Activated CD8-positive, alpha-beta T cell treated with anti-CD3 and anti-CD28 coated beads, Interleukin-2, amount 10 ng/mL, durations not matched to agents 7 days and 5 days (primary cell): Measurements from ENCODE around the gene SYNGR3. TPM values are rescaled to one million over a fixed set of nuclear protein-coding genes. Genes with fewer than 3 reads are reported as not detected.

Source experiments
- ATAC-seq: fragments of 150-1000 bp; cut with Tn5 transposase; one replicate; pipeline ENCODE4 v1.10.0; 2021; ENCODE audit warnings: moderate library complexity
- CTCF ChIA-PET: fragments of 350-600 bp; sonication (Branson Sonifier 250); formaldehyde crosslinking; loops from one replicate; lab custom pipeline; 2021; ENCODE audit warnings: antibody characterized with exemption; lab: Charles Lee
- POLR2A ChIA-PET: fragments of 350-600 bp; sonication (Branson Sonifier 250); formaldehyde crosslinking; loops from one replicate; lab custom pipeline; 2021; ENCODE audit warnings: antibody characterized with exemption; lab: Charles Lee
- DNase-seq: peaks from one replicate; pipeline ENCODE4 v3.0.0-alpha.2; 2020
- H3K27ac Mint-ChIP-seq: one replicate; pipeline ENCODE4 v1.8.0; 2021; ENCODE audit warnings: mild to moderate bottlenecking, mixed read lengths
- H3K27me3 Mint-ChIP-seq: one replicate; pipeline ENCODE4 v1.8.0; 2021; ENCODE audit warnings: low read depth, mixed read lengths
- H3K36me3 Mint-ChIP-seq: one replicate; pipeline ENCODE4 v1.8.0; 2021; ENCODE audit warnings: low read depth, mixed read lengths
- H3K4me1 Mint-ChIP-seq: one replicate; pipeline ENCODE4 v1.8.0; 2021; ENCODE audit warnings: low read depth, mixed read lengths
- H3K4me3 Mint-ChIP-seq: one replicate; pipeline ENCODE4 v1.8.0; 2021; ENCODE audit warnings: mild to moderate bottlenecking, mixed read lengths
- H3K9me3 Mint-ChIP-seq: one replicate; pipeline ENCODE4 v1.8.0; 2022; ENCODE audit warnings: mixed read lengths; ENCODE audit not compliant: insufficient read depth
- total RNA-seq, 2 experiments: library from RNA; stranded (reverse); gene quantifications; one replicate each; pipeline ENCODE4 v1.2.3, GENCODE V29; 2021

Gene SYNGR3
- total RNA-seq, 2 experiments from 2014 or later, result 2.6 to 3.4 TPM

GRCh38 chr16:1998852-1999801, 9.4 kb downstream of the SYNGR3 start:
- H3K9me3 Mint-ChIP-seq, result no peaks in the 10 kb centered on the region
- H3K27me3 Mint-ChIP-seq, result no peaks in the 10 kb centered on the region
- DNase-seq (no peak), ATAC-seq (no peak)
- CTCF ChIA-PET, result no interaction called here
- no peak overlapping the region for H3K27ac Mint-ChIP-seq
- H3K36me3 Mint-ChIP-seq, result peaks cover 31% of the 10 kb centered on the region
- no peak overlapping the region for H3K4me3 Mint-ChIP-seq
- POLR2A ChIA-PET, result no interaction called here
- peaks cover 16% of the 10 kb centered on the region for H3K4me1 Mint-ChIP-seq

- H3K4me1 Mint-ChIP-seq, result peaks cover 18% of the 10 kb centered on the region
- no peak overlapping the region for H3K4me3 Mint-ChIP-seq
- no peaks in the 10 kb centered on the region for H3K27me3 Mint-ChIP-seq
- no peak for ATAC-seq
- no peaks in the 10 kb centered on the region for H3K9me3 Mint-ChIP-seq
- POLR2A ChIA-PET, result interaction anchor here (1.3 to 1.4 kb wide), 2 partner anchors 12 to 35 kb away, joined by 3 to 5 read pairs; partner anchors contain the start of gene RPS2
- peaks cover 33% of the 10 kb centered on the region for H3K36me3 Mint-ChIP-seq
- DNase-seq, result no peak
- CTCF ChIA-PET, result interaction anchor here (1.3 kb wide), 1 partner anchor 140 kb away, joined by 5 read pairs; no protein-coding TSS in a partner anchor
- H3K27ac Mint-ChIP-seq, result no peak overlapping the region
These were observed 10.2 kb downstream of the SYNGR3 start for GRCh38 chr16:1999866-2000514.

- peaks cover 29% of the 10 kb centered on the region for H3K36me3 Mint-ChIP-seq
- no peak overlapping the region for H3K4me3 Mint-ChIP-seq
- H3K27me3 Mint-ChIP-seq, result no peaks in the 10 kb centered on the region
- ChIA-PET CTCF (interaction anchor here (1.3 kb wide), 1 partner anchor 139 kb away, joined by 5 read pairs; no protein-coding TSS in a partner anchor), POLR2A (interaction anchor here (1.3 to 1.4 kb wide), 2 partner anchors 13 to 36 kb away, joined by 3 to 5 read pairs; partner anchors contain the start of gene RPS2)
- no peak for ATAC-seq
- no peak overlapping the region for H3K27ac Mint-ChIP-seq
- no peak for DNase-seq
- H3K4me1 Mint-ChIP-seq, result peaks cover 23% of the 10 kb centered on the region
- H3K9me3 Mint-ChIP-seq, result no peaks in the 10 kb centered on the region
These were observed 11.3 kb downstream of the SYNGR3 start for GRCh38 chr16:2001035-2001434.

GRCh38 chr16:2001456-2002355, 11.9 kb downstream of the SYNGR3 start:
- H3K9me3 Mint-ChIP-seq, result no peaks in the 10 kb centered on the region
- H3K27ac Mint-ChIP-seq, result no peak overlapping the region
- H3K27me3 Mint-ChIP-seq, result no peaks in the 10 kb centered on the region
- peaks cover 31% of the 10 kb centered on the region for H3K36me3 Mint-ChIP-seq
- CTCF ChIA-PET, result interaction anchor here (3.1 kb wide), 1 partner anchor 153 kb away, joined by 14 read pairs; the partner anchor contains the start of gene TRAF7
- no peak overlapping the region for H3K4me3 Mint-ChIP-seq
- ATAC-seq, result no peak
- H3K4me1 Mint-ChIP-seq, result peaks cover 23% of the 10 kb centered on the region
- DNase-seq, result no peak
- POLR2A ChIA-PET, result interaction anchor here (1.2 to 1.3 kb wide), 2 partner anchors 14 to 154 kb away, joined by 3 read pairs; partner anchors contain the start of gene TRAF7

- DNase-seq (no peak), ATAC-seq (no peak)
- peaks cover 23% of the 10 kb centered on the region for H3K4me1 Mint-ChIP-seq
- no peaks in the 10 kb centered on the region for H3K9me3 Mint-ChIP-seq
- no peak overlapping the region for H3K4me3 Mint-ChIP-seq
- no peaks in the 10 kb centered on the region for H3K27me3 Mint-ChIP-seq
- ChIA-PET POLR2A (interaction anchor here (1.1 to 1.2 kb wide), 2 partner anchors 42 to 153 kb away, joined by 3 read pairs; partner anchors contain the start of gene TRAF7), CTCF (interaction anchor here (1.4 to 3.1 kb wide), 7 partner anchors 11 to 152 kb away, joined by 9 to 21 read pairs (median 13); partner anchors contain the start of genes GFER, NPW, PKD1 and TRAF7)
- peaks cover 31% of the 10 kb centered on the region for H3K36me3 Mint-ChIP-seq
- H3K27ac Mint-ChIP-seq, result no peak overlapping the region
These were observed 12.8 kb downstream of the SYNGR3 start for GRCh38 chr16:2002406-2003230.

GRCh38 chr16:2003231-2003826, 13.6 kb downstream of the SYNGR3 start:
- Mint-ChIP-seq H3K36me3 (peaks cover 32% of the 10 kb centered on the region), H3K4me3 (no peak overlapping the region)

GRCh38 chr16:2003827-2004641, 14.3 kb downstream of the SYNGR3 start:
- Mint-ChIP-seq H3K27me3 (no peaks in the 10 kb centered on the region), H3K36me3 (peaks cover 37% of the 10 kb centered on the region), H3K4me1 (peaks cover 35% of the 10 kb centered on the region), H3K9me3 (no peaks in the 10 kb centered on the region), H3K27ac (no peak overlapping the region), H3K4me3 (no peak overlapping the region)
- peak; percentile 92 for ATAC-seq
- DNase-seq, result peak; percentile 91
- CTCF ChIA-PET, result interaction anchor here (0.6 to 3.1 kb wide), 25 partner anchors 8 to 177 kb away, joined by 3 to 41 read pairs (median 5); partner anchors contain the start of genes FAHD1, GFER, HAGH and MSRB1
- POLR2A ChIA-PET, result interaction anchor here (0.6 to 1.4 kb wide), 5 partner anchors 39 to 970 kb away, joined by 3 to 6 read pairs (median 3); partner anchors contain the start of genes RPS2 and TRAF7

More at GRCh38 chr16:2003231-2003826, 13.6 kb downstream of the SYNGR3 start:
- ChIA-PET POLR2A (interaction anchor here (0.6 to 1.4 kb wide), 4 partner anchors 38 to 971 kb away, joined by 3 to 5 read pairs (median 3); partner anchors contain the start of gene RPS2), CTCF (interaction anchor here (0.7 to 3.1 kb wide), 15 partner anchors 8 to 151 kb away, joined by 3 to 41 read pairs (median 9); partner anchors contain the start of genes GFER, MSRB1, NPW and PKD1)
- DNase-seq (no peak), ATAC-seq (no peak)
- H3K9me3 Mint-ChIP-seq, result no peaks in the 10 kb centered on the region
- H3K27ac Mint-ChIP-seq, result no peak overlapping the region
- H3K27me3 Mint-ChIP-seq, result no peaks in the 10 kb centered on the region
- peaks cover 30% of the 10 kb centered on the region for H3K4me1 Mint-ChIP-seq

- Mint-ChIP-seq H3K4me1 (peaks cover 35% of the 10 kb centered on the region), H3K27ac (no peak overlapping the region), H3K4me3 (no peak overlapping the region), H3K9me3 (no peaks in the 10 kb centered on the region), H3K27me3 (no peaks in the 10 kb centered on the region), H3K36me3 (peaks cover 37% of the 10 kb centered on the region)
- ChIA-PET CTCF (interaction anchor here (0.9 to 3.1 kb wide), 11 partner anchors 9 to 157 kb away, joined by 3 to 41 read pairs (median 10); partner anchors contain the start of genes NOXO1, PKD1, TBL3 and TRAF7), POLR2A (interaction anchor here (0.5 to 1.4 kb wide), 3 partner anchors 34 to 150 kb away, joined by 3 to 6 read pairs (median 5); partner anchors contain the start of genes RPS2 and TRAF7)
- ATAC-seq (no peak), DNase-seq (no peak)
These were observed 15.2 kb downstream of the SYNGR3 start for GRCh38 chr16:2004795-2005517.
